Measurements from ENCODE around the gene PTPRN2. TPM values are rescaled to one million over a fixed set of nuclear protein-coding genes. Genes with fewer than 3 reads are reported as not detected.

The PTPRN2 gene
- total RNA-seq, 1 experiment from 2014 or later: not detected

- H3K79me2 ChIP-seq (ENCODE audit: low read depth): no peaks in the 10 kb centered on the region
- H3F3A ChIP-seq (ENCODE audit: insufficient read depth, low read depth): no peaks in the 10 kb centered on the region
- no peak overlapping the region for H3K4me2 ChIP-seq
- CTCF ChIA-PET: no interaction called here
- H2AFZ ChIP-seq: no peak overlapping the region
- H3K4me3 ChIP-seq: no peak overlapping the region
- no peaks in the 10 kb centered on the region for H3K9me2 ChIP-seq (ENCODE audit: insufficient read depth)
- H3K4me1 ChIP-seq (replicated peaks; ENCODE audit: insufficient read depth): no peaks in the 10 kb centered on the region
- no peak for DNase-seq
- no peaks in the 10 kb centered on the region for H3K9me3 ChIP-seq (ENCODE audit: insufficient read depth, low read depth)
- POLR2A ChIA-PET (ENCODE audit: unreplicated experiment): no interaction called here
- peaks cover 4% of the 10 kb centered on the region; the same call in 1 of the 2 replicates for H4K20me1 ChIP-seq (ENCODE audit: insufficient read depth)
- TF ChIP-seq CTCF (conservative IDR thresholded peaks at IDR 0.05) (no peak), EZH2 (IDR thresholded peaks at IDR 0.05; ENCODE audit: low read depth) (no peak)
- peaks cover 97% of the 10 kb centered on the region for H3K27me3 ChIP-seq (ENCODE audit: insufficient read depth, low read depth)
- intact Hi-C loops (cut with micrococcal nuclease; ENCODE audit: unreplicated experiment): no loop called here
- H3K27ac ChIP-seq: no peak overlapping the region
- BruUV-seq (replicated peaks): no TSS peak
- no peaks in the 10 kb centered on the region for H3K36me3 ChIP-seq (ENCODE audit: low read depth)
These were observed 715.2 kb downstream of the PTPRN2 start for GRCh38 chr7:157872447-157872846.

GRCh38 chr7:157871681-157872080 lies 715.9 kb downstream of the PTPRN2 start:
- H3K79me2 ChIP-seq (ENCODE audit: low read depth): no peaks in the 10 kb centered on the region
- no peak overlapping the region for H3K4me3 ChIP-seq
- POLR2A ChIA-PET (ENCODE audit: unreplicated experiment): no interaction called here
- H3K4me2 ChIP-seq: no peak overlapping the region
- H3K9me3 ChIP-seq (ENCODE audit: insufficient read depth, low read depth): no peaks in the 10 kb centered on the region
- H3K27me3 ChIP-seq (ENCODE audit: insufficient read depth, low read depth): peaks cover 91% of the 10 kb centered on the region
- DNase-seq: no peak
- intact Hi-C loops (cut with micrococcal nuclease; ENCODE audit: unreplicated experiment): no loop called here
- no peak overlapping the region for H3K27ac ChIP-seq
- no peak for TF ChIP-seq CTCF (conservative IDR thresholded peaks at IDR 0.05)
- TF ChIP-seq EZH2 (IDR thresholded peaks at IDR 0.05; ENCODE audit: low read depth): no peak
- H2AFZ ChIP-seq: no peak overlapping the region
- H3K36me3 ChIP-seq (ENCODE audit: low read depth): no peaks in the 10 kb centered on the region
- BruUV-seq (replicated peaks): no TSS peak
- no peaks in the 10 kb centered on the region for H3K9me2 ChIP-seq (ENCODE audit: insufficient read depth)
- no peaks in the 10 kb centered on the region for H3F3A ChIP-seq (ENCODE audit: insufficient read depth, low read depth)
- H4K20me1 ChIP-seq (ENCODE audit: insufficient read depth): peaks cover 4% of the 10 kb centered on the region; the same call in 1 of the 2 replicates
- H3K4me1 ChIP-seq (replicated peaks; ENCODE audit: insufficient read depth): no peaks in the 10 kb centered on the region
- CTCF ChIA-PET: no interaction called here

- ChIA-PET CTCF (no interaction called here), POLR2A (ENCODE audit: unreplicated experiment) (no interaction called here)
- no peaks in the 10 kb centered on the region for H3K9me3 ChIP-seq (ENCODE audit: insufficient read depth, low read depth)
- H3K4me2 ChIP-seq: no peak overlapping the region
- no peak overlapping the region for H3K4me3 ChIP-seq
- no peak for DNase-seq
- H3F3A ChIP-seq (ENCODE audit: insufficient read depth, low read depth): no peaks in the 10 kb centered on the region
- no peaks in the 10 kb centered on the region for H3K4me1 ChIP-seq (replicated peaks; ENCODE audit: insufficient read depth)
- no peaks in the 10 kb centered on the region for H4K20me1 ChIP-seq (ENCODE audit: insufficient read depth)
- H3K79me2 ChIP-seq (ENCODE audit: low read depth): no peaks in the 10 kb centered on the region
- H3K27ac ChIP-seq: no peak overlapping the region
- peaks cover 89% of the 10 kb centered on the region for H3K27me3 ChIP-seq (ENCODE audit: insufficient read depth, low read depth)
- H3K36me3 ChIP-seq (ENCODE audit: low read depth): no peaks in the 10 kb centered on the region
- intact Hi-C loops (cut with micrococcal nuclease; ENCODE audit: unreplicated experiment): no loop called here
- TF ChIP-seq EZH2 (IDR thresholded peaks at IDR 0.05; ENCODE audit: low read depth) (no peak), CTCF (conservative IDR thresholded peaks at IDR 0.05) (no peak)
- H2AFZ ChIP-seq: no peak overlapping the region
- no peaks in the 10 kb centered on the region for H3K9me2 ChIP-seq (ENCODE audit: insufficient read depth)
- BruUV-seq (replicated peaks): no TSS peak
These were observed 716.9 kb downstream of the PTPRN2 start for GRCh38 chr7:157870644-157871290.

Measured in PC-9 (cell line).